HG03521 (cell line): ENCODE data around the gene RUNX2.

Experiments used
- ATAC-seq: cut with Tn5 transposase; IDR thresholded peaks from one replicate; pipeline ENCODE4 v1.9.1; 2021; ENCODE audit warnings: mild to moderate bottlenecking, moderate library complexity; ENCODE audit not compliant: unreplicated experiment

The RUNX2 gene

DNA sequence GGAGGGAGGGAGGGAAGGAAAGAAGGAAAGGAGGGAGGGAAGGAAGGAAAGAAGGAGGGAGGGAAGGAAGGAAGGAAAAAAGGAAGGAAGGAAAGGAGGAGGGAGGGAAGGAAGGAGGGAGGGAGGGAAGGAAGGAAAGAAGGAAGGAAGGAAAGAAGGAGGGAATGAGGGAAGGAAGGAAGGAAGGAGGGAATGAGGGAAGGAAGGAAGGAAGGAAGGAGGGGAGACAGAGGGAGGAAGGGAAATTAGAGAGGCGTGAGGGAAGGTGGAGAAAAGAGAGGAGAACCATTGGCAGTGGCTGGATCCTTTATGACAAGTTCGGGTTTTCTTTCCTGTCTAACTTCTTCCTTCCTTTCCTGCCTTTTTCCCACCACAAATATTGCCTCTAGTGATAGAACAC is 71.9 kb downstream of the RUNX2 start:
- no peak for ATAC-seq

DNA sequence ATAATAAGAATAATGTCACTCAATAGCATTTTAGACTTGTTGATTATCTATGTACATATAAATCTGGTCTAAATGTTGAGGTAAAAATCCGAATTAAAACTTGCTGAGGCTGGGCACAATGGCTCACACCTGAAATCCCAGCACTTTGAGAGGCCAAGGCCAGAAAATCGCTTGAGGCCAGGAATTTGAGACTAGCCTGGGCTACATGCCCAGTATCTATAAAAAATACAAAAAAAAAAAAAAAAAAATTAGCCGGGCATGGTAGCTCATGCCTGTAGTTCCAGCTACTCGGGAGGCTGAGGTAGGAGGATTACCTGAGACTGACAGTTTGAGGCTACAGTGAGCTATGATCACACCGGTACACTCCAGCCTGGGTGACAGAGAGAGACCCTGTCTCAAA is 83.8 kb downstream of the RUNX2 start:
- no peak for ATAC-seq

DNA sequence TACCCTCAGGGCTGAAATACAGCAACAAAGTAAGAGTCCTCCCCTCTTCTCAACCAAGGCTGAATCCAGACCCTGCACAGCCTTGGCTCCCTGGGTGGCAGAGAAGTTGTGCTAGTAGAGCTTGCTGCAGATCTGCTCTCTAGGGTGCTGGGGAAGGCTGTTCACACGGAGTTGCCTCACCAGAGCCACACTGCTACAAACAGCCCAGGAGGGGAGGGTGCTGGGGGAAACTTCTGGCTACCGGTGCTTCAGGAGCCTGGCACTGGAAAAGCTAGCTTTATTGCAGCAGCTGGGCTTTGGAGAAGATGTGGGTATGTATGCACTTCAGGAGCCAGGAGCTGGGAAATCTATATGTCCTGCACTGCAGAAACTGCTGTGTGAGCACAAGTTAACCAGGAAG is 87.2 kb downstream of the RUNX2 start:
- ATAC-seq = no peak

DNA sequence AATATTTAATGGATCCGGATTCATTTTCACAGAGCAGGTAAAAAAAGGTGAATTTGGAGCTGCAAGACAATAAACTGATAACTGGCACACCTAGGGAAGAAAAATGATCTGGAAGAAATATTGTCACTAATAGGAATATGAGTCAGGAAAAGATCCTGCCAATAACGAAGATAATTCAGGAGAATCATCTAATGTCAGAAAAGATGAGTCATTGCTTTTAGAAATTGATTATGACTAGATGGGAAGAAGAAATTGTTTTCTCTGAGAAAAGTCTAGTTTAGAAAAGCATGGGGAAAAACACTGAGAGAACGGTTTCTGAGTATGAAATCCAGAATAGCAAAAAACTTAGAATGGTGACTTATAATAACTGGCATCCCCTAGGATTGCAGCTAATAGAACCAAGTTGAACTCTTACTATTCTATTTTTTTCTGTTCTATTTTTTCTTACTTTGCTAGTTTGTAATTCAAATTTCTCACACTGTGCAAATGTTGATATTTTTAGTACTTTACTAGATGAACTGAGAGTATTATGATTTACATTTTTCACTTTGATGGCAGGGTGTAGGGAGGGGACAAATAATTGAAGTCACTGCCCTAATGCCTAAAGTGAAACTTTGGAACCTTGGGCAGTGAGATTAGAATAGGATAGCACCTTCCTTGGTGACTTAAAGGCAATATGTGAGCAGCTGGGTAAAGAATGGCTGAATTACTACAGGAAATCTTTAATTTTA is 87.8 kb downstream of the RUNX2 start:
- no peak for ATAC-seq

DNA sequence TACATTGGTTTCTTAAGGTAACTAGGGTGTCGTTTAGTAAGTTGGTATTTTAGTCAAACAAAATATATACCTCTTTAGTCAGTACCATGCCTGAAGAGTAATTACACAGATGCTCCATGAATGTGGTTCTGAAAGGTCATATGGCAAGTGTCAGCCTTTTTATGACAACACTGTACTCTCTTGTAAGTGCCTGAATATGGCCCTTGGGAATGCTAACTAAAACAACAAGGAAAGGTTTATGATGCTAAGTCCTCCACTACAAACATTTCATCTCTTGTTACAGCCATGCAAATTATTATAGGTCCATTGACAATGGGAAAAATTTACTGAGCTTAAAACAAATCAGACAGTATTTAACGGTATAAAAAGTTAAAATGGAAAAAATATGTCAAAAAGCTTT is 88.6 kb downstream of the RUNX2 start:
- no peak for ATAC-seq

DNA sequence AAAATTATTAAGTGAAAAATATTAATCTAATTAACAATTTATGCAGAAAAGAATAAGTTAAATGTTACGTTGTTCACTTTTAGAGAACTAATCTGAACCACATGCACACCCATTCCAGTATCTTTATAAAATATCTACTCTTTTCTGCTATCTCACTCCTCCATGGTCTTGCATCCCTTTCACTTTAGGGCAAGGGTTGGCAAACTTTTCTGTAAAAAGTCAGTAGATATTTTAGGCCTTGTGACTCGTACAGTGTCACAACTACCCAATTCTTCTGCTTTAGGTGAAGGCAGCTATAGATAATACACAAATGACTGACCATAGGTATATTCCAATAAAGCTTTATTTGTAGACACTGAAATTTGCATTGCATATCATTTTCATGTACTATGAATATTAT is 89.3 kb downstream of the RUNX2 start:
- ATAC-seq = no peak

DNA sequence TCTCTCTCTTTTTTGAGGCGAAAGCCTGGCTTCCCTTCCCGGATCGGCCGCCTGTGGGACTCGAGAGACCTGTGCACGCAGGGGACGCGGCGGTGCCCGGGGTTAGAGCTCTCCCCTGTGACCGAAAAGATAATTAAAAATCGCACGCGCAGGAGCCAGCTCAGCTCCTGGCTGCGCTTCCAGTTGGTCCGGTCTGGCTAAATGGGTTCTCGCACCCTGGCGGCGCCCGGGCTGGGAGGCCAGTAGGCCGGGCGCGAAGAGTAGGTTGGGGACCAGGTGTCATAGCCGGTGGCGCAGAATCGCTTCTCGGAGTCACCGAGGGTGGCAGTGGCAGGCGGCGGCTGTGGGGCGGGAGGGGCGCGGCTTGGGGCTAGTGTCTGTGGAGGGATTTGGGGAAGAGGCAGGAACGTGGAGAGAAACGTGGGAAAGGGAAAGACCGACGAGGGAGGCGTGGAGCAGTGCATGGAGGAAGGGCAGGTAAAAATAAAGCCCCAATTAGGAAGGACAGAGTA is 91.5 kb downstream of the RUNX2 start:
- no peak for ATAC-seq

DNA sequence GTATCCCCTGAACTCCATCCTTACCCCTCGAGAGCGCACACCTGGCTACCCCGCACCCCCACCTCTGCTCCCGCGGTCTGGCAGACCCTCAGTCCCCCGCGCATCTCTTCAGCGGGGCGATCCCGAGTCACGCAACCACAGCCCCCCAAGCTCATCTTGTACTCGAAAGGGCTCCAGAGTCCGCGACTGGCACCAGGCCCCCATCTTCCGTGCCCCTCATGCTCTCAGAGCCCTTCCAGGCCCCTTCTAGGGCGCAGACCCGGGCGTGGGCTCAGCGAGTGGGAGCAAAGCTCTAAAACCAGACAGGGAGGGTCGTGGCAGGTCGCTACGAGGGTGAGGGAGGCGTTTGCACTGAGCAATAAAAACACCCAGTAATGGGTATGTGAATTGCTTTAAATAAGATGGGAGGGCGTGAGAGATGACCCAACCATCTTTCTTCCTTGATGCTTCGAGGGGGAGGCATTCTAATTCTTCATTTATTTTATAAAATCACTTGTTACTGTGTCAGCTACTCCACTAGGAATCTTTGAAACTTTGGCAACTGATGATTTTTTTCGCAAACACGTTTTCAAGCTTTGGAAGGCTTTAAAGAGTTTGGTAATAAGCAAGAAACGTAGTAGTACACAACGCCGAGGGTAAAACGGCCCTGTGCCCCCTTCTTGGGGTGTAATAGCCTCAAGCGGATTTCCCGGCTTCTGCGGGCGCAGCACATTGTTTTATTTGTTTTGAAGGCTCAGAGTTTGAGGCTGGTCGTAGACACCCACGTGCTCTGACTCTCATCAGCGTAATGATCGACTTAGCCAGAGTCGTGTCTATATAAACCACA is 92.2 kb downstream of the RUNX2 start:
- no peak for ATAC-seq

DNA sequence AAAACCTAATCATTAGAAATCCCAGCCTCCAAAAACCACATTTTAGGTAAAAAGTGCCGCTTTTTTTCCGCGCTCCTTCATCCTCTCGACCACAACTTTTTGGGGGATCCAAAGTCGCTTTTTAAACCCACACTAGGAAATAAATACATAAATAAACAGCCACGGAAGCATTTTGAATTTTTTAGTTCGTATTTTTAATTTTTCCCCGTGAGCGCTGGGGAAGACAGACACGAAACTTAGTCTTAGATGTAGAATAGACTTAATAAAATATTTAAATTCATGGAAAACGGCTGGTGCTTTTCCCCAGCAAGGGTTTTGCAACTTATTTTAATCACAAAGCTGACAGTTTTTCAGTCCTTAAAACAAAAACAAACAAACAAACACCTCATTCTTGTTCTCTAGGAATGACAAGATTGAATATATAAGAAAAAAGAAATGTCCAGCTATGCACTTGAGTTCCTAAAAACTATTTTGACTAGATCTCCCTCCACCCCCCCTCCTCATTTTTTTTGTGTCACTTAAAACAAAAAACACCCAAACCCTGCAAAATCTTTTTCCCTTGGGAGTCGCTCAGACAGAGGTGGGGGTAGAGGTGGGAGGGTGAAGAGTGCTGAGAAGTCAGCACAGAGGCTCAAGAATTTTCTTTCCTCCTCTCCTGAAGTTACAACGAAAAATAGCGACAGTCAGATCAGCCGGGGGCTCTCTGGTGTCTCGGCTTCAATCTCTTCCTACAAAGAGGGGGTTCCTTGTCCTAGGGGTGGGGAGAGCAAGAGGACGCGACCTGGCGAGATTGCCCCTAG is 93.0 kb downstream of the RUNX2 start:
- ATAC-seq = no peak

DNA sequence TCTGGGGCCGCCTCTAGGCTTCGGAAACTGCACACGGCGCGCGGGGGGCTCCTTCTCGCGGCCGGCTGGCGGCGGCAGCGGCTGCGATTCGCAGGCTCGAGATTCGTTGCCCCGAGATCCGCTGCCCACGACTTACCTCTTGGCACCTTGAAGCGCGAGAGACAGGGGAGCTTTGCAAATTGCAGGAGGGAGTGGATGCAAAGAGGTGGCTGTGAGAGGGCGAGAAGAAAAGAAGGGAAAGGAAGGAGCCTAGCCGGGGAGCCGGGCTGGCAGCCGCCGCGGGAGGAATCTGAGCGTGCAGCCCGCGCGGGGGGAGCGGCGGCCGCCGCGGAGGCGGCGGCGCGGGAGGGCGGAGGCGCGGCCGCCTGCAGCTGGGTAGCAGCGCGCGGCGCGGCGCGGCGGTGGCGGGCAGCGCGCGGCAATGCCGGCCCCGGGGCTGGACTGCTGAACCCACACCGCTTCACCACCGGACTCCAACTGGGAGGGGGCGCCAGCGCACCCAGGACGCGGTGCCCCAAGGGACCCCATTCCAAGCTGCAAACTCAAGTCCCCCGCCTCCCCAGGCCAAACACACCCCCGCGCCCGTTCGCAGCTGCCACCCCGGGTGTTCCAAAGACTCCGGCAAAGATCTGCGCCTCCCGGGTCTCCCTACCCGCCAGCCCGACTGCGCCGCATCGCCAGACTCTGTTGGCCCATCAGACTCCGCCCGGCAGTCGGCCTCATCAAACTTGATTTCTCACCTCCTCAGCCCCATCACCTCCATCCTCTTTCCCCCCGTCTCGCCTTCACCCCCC is 93.8 kb downstream of the RUNX2 start:
- no peak for ATAC-seq

DNA sequence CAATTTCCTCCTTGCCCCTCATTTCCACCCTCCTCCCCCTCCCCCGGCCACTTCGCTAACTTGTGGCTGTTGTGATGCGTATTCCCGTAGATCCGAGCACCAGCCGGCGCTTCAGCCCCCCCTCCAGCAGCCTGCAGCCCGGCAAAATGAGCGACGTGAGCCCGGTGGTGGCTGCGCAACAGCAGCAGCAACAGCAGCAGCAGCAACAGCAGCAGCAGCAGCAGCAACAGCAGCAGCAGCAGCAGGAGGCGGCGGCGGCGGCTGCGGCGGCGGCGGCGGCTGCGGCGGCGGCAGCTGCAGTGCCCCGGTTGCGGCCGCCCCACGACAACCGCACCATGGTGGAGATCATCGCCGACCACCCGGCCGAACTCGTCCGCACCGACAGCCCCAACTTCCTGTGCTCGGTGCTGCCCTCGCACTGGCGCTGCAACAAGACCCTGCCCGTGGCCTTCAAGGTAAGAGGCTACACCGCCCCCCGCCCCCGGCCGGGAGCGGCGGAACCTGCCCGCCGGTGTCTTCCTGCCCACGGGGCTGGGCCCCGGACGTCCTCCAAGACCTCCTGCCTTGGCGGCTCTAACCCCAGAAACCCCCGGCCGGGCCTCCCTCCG is 94.5 kb downstream of the RUNX2 start:
- ATAC-seq = no peak

DNA sequence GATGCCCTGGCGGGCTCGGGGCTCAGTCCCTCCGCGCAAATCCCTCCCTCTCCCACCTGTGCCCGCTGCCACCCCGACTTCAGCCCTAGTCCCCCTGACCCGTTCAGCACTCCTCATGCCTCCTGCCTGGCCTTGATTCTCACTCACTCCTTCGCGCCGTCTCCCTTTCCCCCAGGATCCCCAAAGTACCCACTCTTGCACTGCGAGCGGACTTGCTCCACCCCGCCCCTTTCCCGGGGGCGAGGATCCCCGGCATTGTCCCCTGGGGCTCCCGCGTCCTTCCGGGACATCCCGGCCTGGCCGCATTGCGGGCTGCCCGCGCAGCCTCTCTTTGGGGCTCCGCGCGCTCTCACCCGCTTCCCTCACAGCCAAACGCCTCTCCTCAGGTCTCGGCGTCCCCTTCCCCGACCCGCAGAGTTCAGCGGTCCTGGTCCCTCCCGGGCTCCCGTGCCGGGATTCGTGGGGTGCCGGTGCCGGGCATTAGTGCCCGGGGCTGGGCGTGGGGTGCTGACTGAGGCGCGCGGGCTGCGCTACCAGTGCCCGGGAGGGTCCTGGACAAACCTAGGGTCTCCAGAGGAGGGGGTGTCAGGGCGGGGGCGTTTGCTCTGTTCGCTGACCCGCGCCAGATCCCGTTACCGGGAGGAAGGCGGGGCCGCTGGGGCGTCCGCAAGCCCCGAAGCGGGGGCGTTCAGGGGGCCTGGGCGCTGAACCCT is 95.1 kb downstream of the RUNX2 start:
- no peak for ATAC-seq

DNA sequence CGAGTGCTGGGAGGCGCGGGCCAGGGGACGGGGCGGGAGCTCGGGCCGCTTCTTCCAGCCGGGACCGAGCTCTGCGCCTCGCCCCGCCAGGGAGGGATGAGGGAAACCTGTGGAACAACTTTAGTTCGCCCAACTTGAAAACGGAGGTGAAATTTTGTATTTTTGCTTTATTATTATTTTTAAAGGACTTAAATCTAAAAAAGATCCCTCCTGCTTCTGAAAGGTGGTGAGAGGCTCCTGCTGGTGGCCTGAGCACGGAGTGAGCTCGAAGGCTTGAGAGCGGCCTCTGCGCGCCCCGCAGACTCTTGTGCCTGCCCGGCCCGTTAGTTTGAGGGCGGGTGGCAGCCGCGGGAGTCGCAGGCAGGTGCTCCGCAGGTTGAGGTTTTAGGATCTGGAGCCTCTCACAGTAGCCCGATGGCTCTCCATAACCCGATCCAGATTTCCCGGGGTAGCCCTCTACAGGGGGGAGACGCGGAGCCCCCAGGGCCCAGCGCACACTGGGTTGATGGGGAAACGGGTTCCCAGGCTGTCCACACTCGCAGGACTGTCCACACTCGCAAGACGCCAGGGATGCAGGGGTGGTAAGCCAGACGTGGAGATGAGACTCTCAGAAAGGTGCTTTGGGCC is 95.8 kb downstream of the RUNX2 start:
- ATAC-seq = no peak

DNA sequence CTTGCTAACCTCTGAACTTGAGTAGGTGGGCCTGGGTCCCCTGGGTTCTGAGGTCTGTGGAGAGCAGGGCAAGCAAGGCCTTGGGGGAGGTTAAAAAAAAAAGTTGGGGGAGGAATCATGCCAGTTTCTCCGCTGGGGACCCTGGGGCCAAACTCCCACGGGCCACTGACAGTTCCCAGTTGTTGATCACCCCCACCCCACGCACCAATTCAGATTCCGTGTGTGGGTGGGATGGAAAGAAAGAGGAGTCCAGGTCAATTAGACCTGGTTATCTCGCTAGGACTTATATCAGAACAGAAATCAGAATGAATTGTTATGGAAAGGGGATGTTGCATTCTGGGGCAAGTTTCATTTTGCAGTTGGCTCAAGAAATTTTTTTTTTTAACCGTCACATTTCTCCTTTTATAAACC is 96.3 kb downstream of the RUNX2 start:
- ATAC-seq = no peak

DNA sequence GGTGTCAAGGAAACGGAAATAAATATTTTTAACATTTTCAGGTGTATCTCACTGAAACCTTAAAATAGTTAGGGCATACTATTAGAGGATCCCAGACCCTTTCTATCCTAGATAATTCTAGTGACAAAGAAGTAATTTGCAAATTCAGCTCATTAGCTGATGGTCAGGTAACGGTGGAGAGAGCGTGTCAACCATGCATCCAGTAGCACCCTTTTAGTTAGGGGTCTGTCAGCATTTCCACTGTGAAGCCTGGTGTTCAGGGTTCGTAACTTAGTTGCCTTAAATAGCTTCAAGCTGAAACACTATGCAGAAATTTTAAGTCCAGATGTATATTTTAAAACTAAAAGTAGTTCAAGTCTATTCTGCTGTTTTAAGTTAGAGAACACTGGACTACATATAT is 98.1 kb downstream of the RUNX2 start:
- ATAC-seq = no peak

DNA sequence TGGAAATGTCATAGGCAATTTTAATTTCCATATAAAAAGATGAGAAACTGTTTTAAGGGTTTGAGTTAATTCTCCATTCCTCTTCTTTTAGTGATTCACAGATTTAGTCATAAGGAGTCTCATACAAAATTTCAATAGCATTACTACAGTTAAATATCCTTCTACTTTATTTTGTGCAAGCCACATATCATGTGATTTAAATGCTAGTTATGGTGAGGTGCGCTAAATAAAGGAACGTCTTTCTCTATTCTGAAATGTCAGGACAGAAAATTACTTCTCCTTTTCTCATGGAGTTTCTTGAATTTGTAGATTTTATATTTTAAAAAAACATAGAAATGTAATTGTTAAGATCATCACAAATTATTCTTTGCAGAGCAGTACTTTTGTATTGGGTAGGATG is 99.6 kb downstream of the RUNX2 start:
- ATAC-seq = no peak

DNA sequence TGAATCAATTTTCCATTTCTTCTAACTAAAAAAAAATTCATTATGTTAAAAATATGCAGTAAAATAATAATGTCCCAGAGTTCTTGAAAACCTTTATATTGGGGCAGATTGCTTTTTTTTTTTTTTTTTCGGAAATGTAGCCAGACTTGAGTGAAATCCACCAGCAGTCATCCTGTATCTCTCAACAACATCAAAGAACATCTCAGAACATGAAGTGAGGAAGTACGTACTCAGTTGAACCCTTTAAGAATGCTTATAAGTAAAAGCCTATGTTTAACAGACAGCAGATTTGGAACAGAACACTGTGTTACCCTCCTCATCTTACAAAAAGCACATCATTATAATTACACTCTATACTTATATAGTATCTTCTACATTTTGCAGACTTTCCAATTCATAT is 100.6 kb downstream of the RUNX2 start:
- no peak for ATAC-seq

DNA sequence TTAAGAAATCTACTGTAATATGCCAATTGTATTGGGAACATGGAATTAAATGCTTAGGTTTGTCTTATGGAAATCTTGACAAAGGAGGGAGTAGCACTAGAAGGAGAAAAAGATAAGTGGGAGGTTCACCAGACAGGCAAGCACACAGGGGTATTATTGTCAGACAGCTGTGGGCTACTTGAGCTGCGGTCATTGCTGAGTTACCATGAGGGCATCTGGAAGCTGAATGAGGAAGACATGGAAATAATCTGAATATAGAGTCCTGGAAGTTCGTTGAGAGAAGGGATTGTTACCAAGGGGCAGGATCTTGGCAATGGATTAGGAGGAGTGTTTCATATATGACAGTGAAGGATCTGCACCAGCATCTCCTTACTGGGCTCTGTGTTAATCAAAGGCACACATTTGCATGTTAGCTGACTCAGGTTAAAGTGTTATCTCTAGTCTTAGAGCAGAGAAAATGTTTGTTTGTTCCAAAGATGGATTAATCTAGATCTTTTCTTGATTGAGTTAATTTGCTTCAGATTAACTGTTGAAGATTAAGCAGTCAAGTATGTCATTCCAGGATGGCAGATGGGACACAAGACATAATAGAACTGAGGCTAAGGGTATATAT is 102.6 kb downstream of the RUNX2 start:
- no peak for ATAC-seq
